ENCODE measurements around the gene FMNL2.

DNA sequence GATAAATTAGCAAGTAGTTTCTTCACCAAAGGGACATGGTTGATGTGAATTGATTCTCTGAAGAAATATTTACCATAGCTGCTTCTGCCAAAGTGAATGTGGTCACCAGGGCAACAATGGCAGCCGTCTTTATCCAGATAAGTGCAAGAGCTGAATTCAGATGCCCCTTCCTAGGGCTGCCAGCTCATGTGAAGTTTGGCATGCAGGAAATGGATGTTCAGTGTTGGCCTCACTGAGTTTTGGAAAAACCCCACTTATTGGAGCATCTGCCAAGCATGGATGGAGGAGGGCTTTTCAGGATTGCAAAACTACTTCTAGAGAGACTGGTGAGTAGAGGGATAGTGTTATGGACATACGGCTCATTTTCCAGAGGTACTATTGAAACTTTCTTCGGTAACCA, 80.8 kb downstream of the FMNL2 start:
- TF ChIP-seq ZFX (IDR thresholded peaks at IDR 0.05; ENCODE audit: borderline replicate concordance) = no peak
- TF ChIP-seq, protein P1, sequence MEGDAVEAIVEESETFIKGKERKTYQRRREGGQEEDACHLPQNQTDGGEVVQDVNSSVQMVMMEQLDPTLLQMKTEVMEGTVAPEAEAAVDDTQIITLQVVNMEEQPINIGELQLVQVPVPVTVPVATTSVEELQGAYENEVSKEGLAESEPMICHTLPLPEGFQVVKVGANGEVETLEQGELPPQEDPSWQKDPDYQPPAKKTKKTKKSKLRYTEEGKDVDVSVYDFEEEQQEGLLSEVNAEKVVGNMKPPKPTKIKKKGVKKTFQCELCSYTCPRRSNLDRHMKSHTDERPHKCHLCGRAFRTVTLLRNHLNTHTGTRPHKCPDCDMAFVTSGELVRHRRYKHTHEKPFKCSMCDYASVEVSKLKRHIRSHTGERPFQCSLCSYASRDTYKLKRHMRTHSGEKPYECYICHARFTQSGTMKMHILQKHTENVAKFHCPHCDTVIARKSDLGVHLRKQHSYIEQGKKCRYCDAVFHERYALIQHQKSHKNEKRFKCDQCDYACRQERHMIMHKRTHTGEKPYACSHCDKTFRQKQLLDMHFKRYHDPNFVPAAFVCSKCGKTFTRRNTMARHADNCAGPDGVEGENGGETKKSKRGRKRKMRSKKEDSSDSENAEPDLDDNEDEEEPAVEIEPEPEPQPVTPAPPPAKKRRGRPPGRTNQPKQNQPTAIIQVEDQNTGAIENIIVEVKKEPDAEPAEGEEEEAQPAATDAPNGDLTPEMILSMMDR (IDR thresholded peaks at IDR 0.05) = no peak
